ENCODE data around the gene RASL10B.

The RASL10B gene

DNA sequence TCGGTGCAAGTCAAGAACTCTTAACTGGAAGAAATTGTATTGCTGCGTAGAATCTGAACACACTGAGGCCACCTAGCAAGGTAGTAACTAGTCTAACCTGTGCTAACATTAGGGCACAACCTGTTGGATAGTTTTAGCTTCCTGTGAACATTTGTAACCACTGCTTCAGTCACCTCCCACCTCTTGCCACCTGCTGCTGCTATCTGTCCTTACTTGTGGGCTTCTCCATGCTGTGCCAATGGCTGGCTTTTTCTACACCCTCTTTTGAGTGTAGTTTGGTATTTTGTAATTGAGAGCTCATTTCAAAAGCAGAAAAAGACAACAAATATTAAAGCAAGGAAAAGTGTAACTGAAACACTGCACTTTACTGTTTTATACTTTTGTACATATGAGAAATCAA, 7.7 kb upstream of the RASL10B start:
- H3K36me3 ChIP-seq (replicated peaks): peaks cover 26% of the 10 kb centered on the region
- TF ChIP-seq, protein P1, sequence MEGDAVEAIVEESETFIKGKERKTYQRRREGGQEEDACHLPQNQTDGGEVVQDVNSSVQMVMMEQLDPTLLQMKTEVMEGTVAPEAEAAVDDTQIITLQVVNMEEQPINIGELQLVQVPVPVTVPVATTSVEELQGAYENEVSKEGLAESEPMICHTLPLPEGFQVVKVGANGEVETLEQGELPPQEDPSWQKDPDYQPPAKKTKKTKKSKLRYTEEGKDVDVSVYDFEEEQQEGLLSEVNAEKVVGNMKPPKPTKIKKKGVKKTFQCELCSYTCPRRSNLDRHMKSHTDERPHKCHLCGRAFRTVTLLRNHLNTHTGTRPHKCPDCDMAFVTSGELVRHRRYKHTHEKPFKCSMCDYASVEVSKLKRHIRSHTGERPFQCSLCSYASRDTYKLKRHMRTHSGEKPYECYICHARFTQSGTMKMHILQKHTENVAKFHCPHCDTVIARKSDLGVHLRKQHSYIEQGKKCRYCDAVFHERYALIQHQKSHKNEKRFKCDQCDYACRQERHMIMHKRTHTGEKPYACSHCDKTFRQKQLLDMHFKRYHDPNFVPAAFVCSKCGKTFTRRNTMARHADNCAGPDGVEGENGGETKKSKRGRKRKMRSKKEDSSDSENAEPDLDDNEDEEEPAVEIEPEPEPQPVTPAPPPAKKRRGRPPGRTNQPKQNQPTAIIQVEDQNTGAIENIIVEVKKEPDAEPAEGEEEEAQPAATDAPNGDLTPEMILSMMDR (IDR thresholded peaks at IDR 0.05; ENCODE audit: low read depth, low read length, missing control alignments): no peak

DNA sequence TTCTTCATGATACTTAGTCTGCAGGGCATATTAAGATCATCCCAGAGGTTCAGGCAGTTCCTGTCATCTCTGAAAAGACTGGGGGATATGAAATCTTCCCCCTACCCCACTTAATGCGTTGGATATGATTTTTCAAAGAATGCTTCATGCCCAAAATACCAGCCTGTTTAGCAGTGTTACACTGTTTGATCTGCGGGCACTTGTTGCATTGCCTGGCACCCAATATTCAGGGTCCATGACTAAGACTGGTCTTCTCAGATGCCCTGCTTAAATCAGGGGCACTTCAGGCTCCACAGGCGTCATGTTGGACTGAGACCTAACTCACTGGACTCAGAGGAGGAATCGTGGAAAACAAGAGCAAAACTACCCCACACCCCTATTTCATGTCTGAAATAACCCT, 6.4 kb upstream of the RASL10B start:
- DNase-seq: no peak
- no peak overlapping the region for H3K27ac ChIP-seq
- H3K27me3 ChIP-seq (replicated peaks): no peaks in the 10 kb centered on the region
- H3K36me3 ChIP-seq (replicated peaks): peaks cover 25% of the 10 kb centered on the region
- H3K4me3 ChIP-seq (ENCODE audit: low read depth, low read length): no peak overlapping the region
- TF ChIP-seq, protein P1 (IDR thresholded peaks at IDR 0.05; ENCODE audit: low read depth, low read length, missing control alignments): no peak
- in situ Hi-C loops (cut with HindIII; ENCODE audit: low pct_ligation_motif_present, low sequenced_read_pairs): no loop called here

More for the DNA sequence above, 7.7 kb upstream of the RASL10B start:
- Histone ChIP-seq H3K27ac (no peak overlapping the region), H3K4me3 (ENCODE audit: low read depth, low read length) (no peak overlapping the region), H3K27me3 (replicated peaks) (no peaks in the 10 kb centered on the region)
- no peak for DNase-seq
- in situ Hi-C loops (cut with HindIII; ENCODE audit: low pct_ligation_motif_present, low sequenced_read_pairs): no loop called here

DNA sequence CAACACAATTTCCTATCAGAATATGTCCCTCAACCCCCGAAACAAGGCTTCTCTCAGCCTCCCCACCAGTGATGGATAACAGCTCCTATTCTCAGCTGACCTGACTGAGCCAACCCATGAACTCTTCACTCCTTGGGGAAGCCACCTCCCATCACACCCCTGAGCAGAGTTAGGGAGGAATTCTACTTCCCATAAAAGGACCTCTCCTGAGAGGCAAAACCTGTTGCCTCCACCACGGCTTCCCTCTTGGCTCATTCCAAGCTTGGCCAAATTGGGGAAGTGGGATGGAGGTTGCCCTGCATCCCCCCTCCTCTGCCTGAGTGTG, 5.7 kb upstream of the RASL10B start:
- TF ChIP-seq, protein P1 (IDR thresholded peaks at IDR 0.05; ENCODE audit: low read depth, low read length, missing control alignments): no peak
- Histone ChIP-seq H3K4me3 (ENCODE audit: low read depth, low read length) (no peak overlapping the region), H3K27ac (peak overlapping the region; percentile 28), H3K27me3 (replicated peaks) (no peaks in the 10 kb centered on the region), H3K36me3 (replicated peaks) (peaks cover 25% of the 10 kb centered on the region)
- no peak for DNase-seq
- in situ Hi-C loops (cut with HindIII; ENCODE audit: low pct_ligation_motif_present, low sequenced_read_pairs): no loop called here

DNA sequence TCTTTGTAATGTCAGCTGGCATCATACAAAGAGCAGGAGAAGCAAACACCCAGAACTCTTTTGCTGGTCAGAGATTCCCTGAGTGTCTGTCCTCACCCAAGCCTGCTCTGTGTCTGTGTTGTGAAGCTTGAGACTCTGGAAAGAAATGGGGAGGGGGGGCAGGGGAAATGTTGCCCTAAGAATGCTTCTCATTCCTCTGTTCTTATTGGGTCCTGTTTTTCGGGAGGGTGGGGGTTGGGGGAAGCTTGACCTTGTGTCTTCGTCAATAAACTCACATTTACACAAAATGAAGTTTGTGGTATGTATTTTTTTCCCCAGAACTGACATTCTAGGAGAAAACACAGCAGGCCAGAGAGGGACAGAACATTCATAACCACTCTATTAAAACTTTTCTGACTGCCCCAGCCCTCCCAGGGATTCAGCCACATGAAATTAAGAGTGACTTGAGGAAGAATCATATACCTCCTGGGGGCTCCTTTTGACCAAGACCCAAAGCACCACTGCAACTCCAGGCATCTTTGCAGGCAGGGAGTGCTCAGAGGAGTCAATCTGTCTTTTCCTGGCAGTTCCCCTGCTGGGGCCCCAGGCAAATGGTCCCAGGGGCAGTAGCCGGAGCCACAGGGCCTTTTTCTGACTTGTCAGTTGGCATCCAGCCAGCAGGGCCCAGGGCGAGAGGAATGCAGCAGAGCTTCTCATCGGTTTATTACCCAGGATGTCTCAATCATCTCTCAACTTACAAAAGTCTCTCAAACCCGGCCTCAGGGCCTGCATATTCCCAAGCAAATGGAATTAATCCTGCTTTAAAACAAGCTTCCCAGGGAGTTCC, 5.1 kb upstream of the RASL10B start:
- peak overlapping the region; percentile 28 for H3K27ac ChIP-seq
- TF ChIP-seq, protein P1 (IDR thresholded peaks at IDR 0.05; ENCODE audit: low read depth, low read length, missing control alignments): peak; percentile 14
- peaks cover 21% of the 10 kb centered on the region for H3K36me3 ChIP-seq (replicated peaks)
- no peak overlapping the region for H3K4me3 ChIP-seq (ENCODE audit: low read depth, low read length)
- in situ Hi-C loops (cut with HindIII; ENCODE audit: low pct_ligation_motif_present, low sequenced_read_pairs): no loop called here
- DNase-seq: peak; percentile 86
- H3K27me3 ChIP-seq (replicated peaks): no peaks in the 10 kb centered on the region

DNA sequence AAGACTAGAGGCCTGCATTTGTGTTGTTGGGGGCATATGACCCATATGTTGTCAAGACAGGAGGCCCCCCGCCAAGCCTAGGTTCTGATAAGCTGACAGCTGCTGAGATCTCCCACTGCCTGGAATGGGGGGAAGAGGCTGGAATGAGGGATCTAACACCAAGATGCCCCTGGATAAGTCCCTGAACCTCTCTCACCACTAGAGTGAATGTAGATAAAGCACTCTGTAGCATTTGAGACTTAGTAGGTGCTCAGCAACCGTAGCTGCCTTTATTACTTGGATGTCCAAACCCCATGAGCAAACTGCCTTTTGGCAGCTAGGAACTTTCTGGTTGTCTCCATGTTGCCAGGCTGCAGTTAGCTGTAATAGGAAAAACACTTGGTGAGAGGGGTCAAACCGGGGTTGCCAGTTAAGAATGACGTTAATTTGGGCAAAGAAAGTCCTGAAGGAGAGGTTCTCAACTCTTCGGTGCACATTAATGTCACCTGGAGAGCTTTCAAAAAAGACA, 4.4 kb upstream of the RASL10B start:
- TF ChIP-seq, protein P1 (IDR thresholded peaks at IDR 0.05; ENCODE audit: low read depth, low read length, missing control alignments): no peak
- Histone ChIP-seq H3K36me3 (replicated peaks) (peaks cover 20% of the 10 kb centered on the region), H3K4me3 (ENCODE audit: low read depth, low read length) (no peak overlapping the region), H3K27me3 (replicated peaks) (no peaks in the 10 kb centered on the region), H3K27ac (peak overlapping the region; percentile 28)
- in situ Hi-C loops (cut with HindIII; ENCODE audit: low pct_ligation_motif_present, low sequenced_read_pairs): no loop called here
- no peak for DNase-seq

Measured in brain microvascular endothelial cell (primary cell).